ENCODE measurements around the gene CD300LF. TPM values are rescaled to one million over a fixed set of nuclear protein-coding genes. Genes with fewer than 3 reads are reported as not detected.

CD300LF gene
- total RNA-seq, 1 experiment from 2014 or later: not detected

DNA sequence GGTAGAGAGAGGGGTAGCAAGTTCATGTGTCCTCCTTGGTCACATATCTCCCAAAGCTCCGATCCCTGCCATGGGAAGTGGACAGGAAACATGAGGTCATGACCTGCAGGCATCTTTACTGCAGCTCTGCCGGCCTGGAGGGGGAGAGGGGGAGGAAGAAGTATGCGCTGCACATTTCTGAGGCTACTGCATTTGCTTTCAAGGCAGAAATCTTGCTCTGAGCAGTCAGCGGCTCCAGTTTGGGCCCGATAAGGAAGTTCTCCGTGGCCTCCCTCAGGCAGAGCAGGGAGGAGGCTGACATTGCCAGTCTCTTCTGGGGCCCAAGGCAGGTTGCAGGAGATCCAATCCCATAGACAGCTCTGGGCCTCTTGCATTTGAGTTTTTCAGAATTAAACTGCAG is 34.2 kb upstream of the CD300LF start:
- Mint-ChIP-seq H3K4me1 (ENCODE audit: insufficient read depth, unreplicated experiment) (peaks cover 24% of the 10 kb centered on the region), H3K27ac (ENCODE audit: low read depth, unreplicated experiment) (no peak overlapping the region)

DNA sequence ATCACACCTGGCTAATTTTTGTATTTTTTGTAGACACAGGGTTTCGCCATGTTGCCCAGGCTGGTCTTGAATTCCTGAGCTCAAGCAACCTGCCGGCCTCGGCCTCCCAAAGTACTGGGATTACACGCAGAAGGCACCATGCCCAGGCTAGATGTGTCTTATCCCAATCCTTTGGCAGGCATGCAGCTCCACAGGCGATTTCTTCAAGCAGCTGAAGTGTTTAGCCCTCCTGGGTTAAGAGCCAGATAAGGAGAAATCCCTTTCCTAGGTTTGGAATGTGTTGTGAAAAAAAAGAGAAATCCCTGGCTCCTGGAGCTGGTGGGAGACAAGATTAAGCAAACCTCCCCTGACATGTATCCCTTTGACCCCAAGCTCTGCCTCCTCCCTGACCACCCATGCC is 33.7 kb upstream of the CD300LF start:
- intact Hi-C loops (cut with micrococcal nuclease): no loop called here
- no peaks in the 10 kb centered on the region for H3K36me3 Mint-ChIP-seq (ENCODE audit: insufficient read depth, unreplicated experiment)
- CTCF ChIA-PET: interaction anchor here (0.7 to 4.7 kb wide), 10 partner anchors 10 to 620 kb away, joined by 3 to 74 read pairs (median 4); no protein-coding TSS in a partner anchor
- no peaks in the 10 kb centered on the region for H3K27me3 Mint-ChIP-seq (ENCODE audit: insufficient read depth, unreplicated experiment)
- BruUV-seq (replicated peaks): no TSS peak
- H3K9me3 Mint-ChIP-seq (ENCODE audit: unreplicated experiment): no peaks in the 10 kb centered on the region
- TF ChIP-seq, protein P1, sequence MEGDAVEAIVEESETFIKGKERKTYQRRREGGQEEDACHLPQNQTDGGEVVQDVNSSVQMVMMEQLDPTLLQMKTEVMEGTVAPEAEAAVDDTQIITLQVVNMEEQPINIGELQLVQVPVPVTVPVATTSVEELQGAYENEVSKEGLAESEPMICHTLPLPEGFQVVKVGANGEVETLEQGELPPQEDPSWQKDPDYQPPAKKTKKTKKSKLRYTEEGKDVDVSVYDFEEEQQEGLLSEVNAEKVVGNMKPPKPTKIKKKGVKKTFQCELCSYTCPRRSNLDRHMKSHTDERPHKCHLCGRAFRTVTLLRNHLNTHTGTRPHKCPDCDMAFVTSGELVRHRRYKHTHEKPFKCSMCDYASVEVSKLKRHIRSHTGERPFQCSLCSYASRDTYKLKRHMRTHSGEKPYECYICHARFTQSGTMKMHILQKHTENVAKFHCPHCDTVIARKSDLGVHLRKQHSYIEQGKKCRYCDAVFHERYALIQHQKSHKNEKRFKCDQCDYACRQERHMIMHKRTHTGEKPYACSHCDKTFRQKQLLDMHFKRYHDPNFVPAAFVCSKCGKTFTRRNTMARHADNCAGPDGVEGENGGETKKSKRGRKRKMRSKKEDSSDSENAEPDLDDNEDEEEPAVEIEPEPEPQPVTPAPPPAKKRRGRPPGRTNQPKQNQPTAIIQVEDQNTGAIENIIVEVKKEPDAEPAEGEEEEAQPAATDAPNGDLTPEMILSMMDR (IDR thresholded peaks at IDR 0.05; ENCODE audit: unreplicated experiment): no peak
- no peak for DNase-seq (ENCODE audit: unreplicated experiment)
- H3K27ac Mint-ChIP-seq (ENCODE audit: low read depth, unreplicated experiment): no peak overlapping the region
- H3K4me1 Mint-ChIP-seq (ENCODE audit: insufficient read depth, unreplicated experiment): peaks cover 21% of the 10 kb centered on the region
- POLR2A ChIA-PET: interaction anchor here (1.5 to 2.5 kb wide), 2 partner anchors 116 to 127 kb away, joined by 4 to 12 read pairs; partner anchors contain the start of gene FDXR
- no peak overlapping the region for H3K4me3 Mint-ChIP-seq (ENCODE audit: unreplicated experiment)

More for the DNA sequence above, 34.2 kb upstream of the CD300LF start:
- intact Hi-C loops (cut with micrococcal nuclease): no loop called here
- TF ChIP-seq, protein P1 (IDR thresholded peaks at IDR 0.05; ENCODE audit: unreplicated experiment): no peak
- Mint-ChIP-seq H3K9me3 (ENCODE audit: unreplicated experiment) (no peaks in the 10 kb centered on the region), H3K36me3 (ENCODE audit: insufficient read depth, unreplicated experiment) (no peaks in the 10 kb centered on the region), H3K4me3 (ENCODE audit: unreplicated experiment) (no peak overlapping the region), H3K27me3 (ENCODE audit: insufficient read depth, unreplicated experiment) (no peaks in the 10 kb centered on the region)
- no TSS peak for BruUV-seq (replicated peaks)
- CTCF ChIA-PET: interaction anchor here (0.7 to 4.7 kb wide), 8 partner anchors 10 to 1520 kb away, joined by 3 to 74 read pairs (median 20); no protein-coding TSS in a partner anchor
- DNase-seq (ENCODE audit: unreplicated experiment): no peak
- POLR2A ChIA-PET: interaction anchor here (0.6 to 2.5 kb wide), 2 partner anchors 103 to 126 kb away, joined by 3 to 12 read pairs; partner anchors contain the start of gene FDXR

DNA sequence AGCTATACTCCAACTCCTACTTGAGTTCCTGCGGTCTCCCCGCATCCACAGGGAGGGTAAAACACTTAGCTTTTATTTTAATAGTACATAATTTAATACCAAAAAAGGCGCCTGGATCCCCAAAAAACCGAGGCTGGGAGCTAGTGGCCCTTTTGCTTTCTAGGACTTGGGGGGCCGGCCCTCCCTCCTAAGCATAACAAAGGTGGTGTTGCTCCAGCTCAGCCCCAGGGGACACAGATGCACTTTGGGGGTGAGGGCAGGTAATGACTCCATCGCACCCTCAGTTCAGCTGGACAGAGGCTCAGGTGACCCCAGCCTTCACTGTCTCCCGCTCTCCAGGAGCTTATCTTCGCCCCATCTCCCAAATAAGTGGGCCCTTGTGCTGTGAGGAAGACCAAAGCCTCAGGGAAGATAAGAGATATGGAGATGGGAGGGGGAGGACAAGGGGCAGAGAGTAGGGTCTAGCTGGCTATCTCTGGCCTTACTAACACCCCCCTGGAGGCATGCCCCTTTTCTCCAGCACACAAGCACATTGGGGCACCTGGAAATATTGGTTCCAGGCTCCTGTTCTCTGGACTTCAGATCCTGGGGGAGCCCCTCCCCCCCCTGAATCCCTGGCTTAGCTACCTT is 32.9 kb upstream of the CD300LF start:
- TF ChIP-seq, protein P1 (IDR thresholded peaks at IDR 0.05; ENCODE audit: unreplicated experiment): no peak
- intact Hi-C loops (cut with micrococcal nuclease): no loop called here
- peaks cover 15% of the 10 kb centered on the region for H3K4me1 Mint-ChIP-seq (ENCODE audit: insufficient read depth, unreplicated experiment)
- H3K36me3 Mint-ChIP-seq (ENCODE audit: insufficient read depth, unreplicated experiment): no peaks in the 10 kb centered on the region
- H3K27me3 Mint-ChIP-seq (ENCODE audit: insufficient read depth, unreplicated experiment): no peaks in the 10 kb centered on the region
- H3K4me3 Mint-ChIP-seq (ENCODE audit: unreplicated experiment): no peak overlapping the region
- H3K27ac Mint-ChIP-seq (ENCODE audit: low read depth, unreplicated experiment): no peak overlapping the region
- BruUV-seq (replicated peaks): no TSS peak
- no peaks in the 10 kb centered on the region for H3K9me3 Mint-ChIP-seq (ENCODE audit: unreplicated experiment)
- no peak for DNase-seq (ENCODE audit: unreplicated experiment)
- ChIA-PET CTCF (interaction anchor here (0.6 to 4.7 kb wide), 18 partner anchors 10 to 621 kb away, joined by 3 to 74 read pairs (median 4); partner anchors contain the start of genes NAT9 and OTOP2), POLR2A (interaction anchor here (0.8 to 2.5 kb wide), 8 partner anchors 12 to 127 kb away, joined by 3 to 12 read pairs (median 4); partner anchors contain the start of genes FDXR and GRIN2C)

DNA sequence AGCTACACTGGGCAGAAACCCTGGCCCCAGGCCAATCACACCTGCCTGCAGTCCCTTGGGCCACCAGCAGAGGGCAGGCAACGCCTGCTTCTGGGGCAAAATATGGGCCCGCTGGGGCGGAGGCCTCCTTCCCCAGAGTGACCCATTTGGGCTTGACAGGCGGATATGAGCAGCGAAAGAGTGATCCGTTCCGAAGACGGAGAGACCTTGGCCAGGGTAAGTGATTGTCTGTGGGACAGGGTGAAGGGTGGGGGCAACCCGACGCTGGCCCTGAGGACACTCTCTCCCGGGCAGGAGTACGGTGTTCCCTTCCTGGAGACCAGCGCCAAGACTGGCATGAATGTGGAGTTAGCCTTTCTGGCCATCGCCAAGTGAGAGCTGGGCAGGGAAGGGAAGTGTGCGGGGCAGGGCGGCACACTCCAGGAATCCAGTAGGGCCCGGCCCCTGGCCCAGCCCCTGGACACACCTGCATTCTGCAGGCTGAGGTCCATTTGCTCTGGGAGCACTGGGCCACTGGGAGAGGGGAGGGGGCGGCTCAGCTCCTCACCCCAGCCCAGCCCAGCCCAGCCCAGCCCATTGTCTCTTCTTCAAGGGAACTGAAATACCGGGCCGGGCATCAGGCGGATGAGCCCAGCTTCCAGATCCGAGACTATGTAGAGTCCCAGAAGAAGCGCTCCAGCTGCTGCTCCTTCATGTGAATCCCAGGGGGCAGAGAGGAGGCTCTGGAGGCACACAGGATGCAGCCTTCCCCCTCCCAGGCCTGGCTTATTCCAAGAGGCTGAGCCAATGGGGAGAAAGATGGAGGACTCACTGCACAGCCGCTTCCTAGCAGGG is 32.2 kb upstream of the CD300LF start:
- TF ChIP-seq, protein P1 (IDR thresholded peaks at IDR 0.05; ENCODE audit: unreplicated experiment): peak; percentile 99
- peak overlapping the region; percentile 59 for H3K4me3 Mint-ChIP-seq (ENCODE audit: unreplicated experiment)
- H3K36me3 Mint-ChIP-seq (ENCODE audit: insufficient read depth, unreplicated experiment): no peaks in the 10 kb centered on the region
- peaks cover 3% of the 10 kb centered on the region for H3K27me3 Mint-ChIP-seq (ENCODE audit: insufficient read depth, unreplicated experiment)
- intact Hi-C loops (cut with micrococcal nuclease): loop anchor here (1.0 kb wide), 1 partner anchor 25 kb away; no protein-coding TSS in a partner anchor
- peak overlapping the region; percentile 84 for H3K27ac Mint-ChIP-seq (ENCODE audit: low read depth, unreplicated experiment)
- ChIA-PET POLR2A (interaction anchor here (0.6 to 1.6 kb wide), 10 partner anchors 11 to 128 kb away, joined by 3 to 7 read pairs (median 4); partner anchors contain the start of gene GRIN2C), CTCF (interaction anchor here (0.6 to 4.7 kb wide), 16 partner anchors 9 to 443 kb away, joined by 3 to 74 read pairs (median 4); partner anchors contain the start of genes NAT9 and OTOP2)
- no TSS peak for BruUV-seq (replicated peaks)
- DNase-seq (ENCODE audit: unreplicated experiment): peak; percentile 78
- no peaks in the 10 kb centered on the region for H3K9me3 Mint-ChIP-seq (ENCODE audit: unreplicated experiment)
- peaks cover 9% of the 10 kb centered on the region for H3K4me1 Mint-ChIP-seq (ENCODE audit: insufficient read depth, unreplicated experiment)
